Left cardiac atrium (tissue), 4 donors: Measurements from ENCODE around the gene ENOX2. TPM values are rescaled to one million over a fixed set of nuclear protein-coding genes. Genes with fewer than 3 reads are reported as not detected.

Source experiments
- ATAC-seq, 2 donors: fragments of 200-7000 bp; cut with Tn5 transposase; one replicate each; pipeline ENCODE4 v1.9.1; 2020; ENCODE audit warnings: mild to moderate bottlenecking in 2 of 2, moderate library complexity in 2 of 2
- DNase-seq: peaks from one replicate; pipeline ENCODE4 v3.0.0-alpha.2; 2020
- intact Hi-C, 2 donors: fragments of 100-400 bp; cut with DNase I; formaldehyde crosslinking; loops; one replicate each; pipeline versions ENCODE4 v1.14.1 to v1.15.1; 2022 to 2023
- total RNA-seq, 2 donors: library from RNA; stranded (reverse); fragmentation: NEBNext Ultra II Directional; extraction: Animal tissue kit (Norgen Biotek cat#: 25700); gene quantifications; one replicate each; pipeline ENCODE4 v1.2.1, GENCODE V29; 2021
- donor health status: DM: no; HTN: yes; CAD: no.
- donor health status: DM: no; HTN: yes; CAD: no; lungs with severe emphysema.
- donor health status: DM: yes; HTN: yes; CAD: no.
- donor health status: Dilated cardiomyopathy.

The ENOX2 gene
- total RNA-seq, 2 donors from 2014 or later: 13.7 to 15.9 TPM

- intact Hi-C loops: no loop called here
- DNase-seq (no peak), ATAC-seq (no peak)
Measured at GRCh38 chrX:130672214-130672613, 230.8 kb downstream of the ENOX2 start.

GRCh38 chrX:130669233-130669632, 233.8 kb downstream of the ENOX2 start:
- DNase-seq: no peak
- ATAC-seq: no peak
- intact Hi-C loops: no loop called here

- intact Hi-C loops: no loop called here
- ATAC-seq: no peak
- no peak for DNase-seq
Measured at GRCh38 chrX:130665263-130665662, 237.7 kb downstream of the ENOX2 start.

DNA sequence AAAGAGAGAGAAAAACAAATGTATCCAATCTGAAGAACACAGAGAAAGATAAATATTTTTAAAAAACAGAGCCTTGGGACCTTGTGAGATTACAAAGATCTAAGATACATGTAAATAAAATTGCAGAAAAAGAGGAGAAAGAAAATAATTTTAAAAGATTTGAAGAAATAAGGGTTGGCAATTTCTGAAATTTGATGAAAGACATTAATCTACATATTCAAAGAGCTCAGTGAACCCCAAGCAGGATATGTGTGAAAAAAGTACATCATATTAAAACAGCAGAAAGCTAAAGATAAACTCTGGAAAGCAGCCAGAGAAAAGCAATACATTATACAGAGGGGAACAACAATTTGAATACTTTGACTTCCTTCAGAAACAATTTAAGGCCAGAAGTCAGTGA, 244.7 kb downstream of the ENOX2 start:
- ATAC-seq: no peak
- no peak for DNase-seq
- intact Hi-C loops: no loop called here

GRCh38 chrX:130654409-130654950, 248.5 kb downstream of the ENOX2 start:
- intact Hi-C loops: no loop called here
- no peak for DNase-seq
- no peak for ATAC-seq

DNA sequence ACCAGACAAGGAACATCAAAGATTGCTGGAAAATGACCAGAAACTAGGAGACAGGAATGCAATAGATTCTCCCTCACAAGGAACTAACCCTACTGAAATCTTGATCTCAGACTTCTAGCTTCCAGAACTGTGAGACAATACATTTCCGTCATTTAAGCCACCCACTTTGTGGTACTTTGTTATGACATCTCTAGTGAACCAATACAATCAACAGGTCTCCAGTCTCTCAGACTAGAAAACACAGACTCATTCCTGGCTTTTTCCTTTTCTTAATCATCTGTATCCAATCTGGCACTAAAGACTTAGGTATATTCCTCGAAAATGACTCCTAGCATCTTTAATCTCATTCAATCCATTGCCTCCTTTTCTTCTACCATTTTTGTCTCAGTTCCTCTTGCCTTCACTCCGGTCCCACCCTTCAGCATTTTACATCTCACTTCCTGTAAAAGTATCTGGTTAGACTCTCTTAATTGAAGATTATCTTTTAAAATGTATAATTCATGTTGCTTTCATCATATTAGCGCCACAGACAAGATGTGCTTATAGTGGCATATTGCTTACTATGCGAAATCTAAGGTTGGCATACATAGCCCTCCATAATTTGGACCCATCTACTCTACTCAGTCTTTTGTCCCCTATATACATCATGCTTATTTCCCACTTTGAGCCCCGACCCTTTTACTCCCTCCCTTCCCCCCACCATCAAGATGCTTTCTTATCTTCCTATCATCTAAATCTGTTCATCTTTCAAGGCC, 250.0 kb downstream of the ENOX2 start:
- ATAC-seq (no peak), DNase-seq (no peak)
- intact Hi-C loops: no loop called here

- ATAC-seq (no peak), DNase-seq (no peak)
- intact Hi-C loops: no loop called here
Measured at GRCh38 chrX:130649738-130650137, 253.3 kb downstream of the ENOX2 start.

GRCh38 chrX:130647468-130647867, 255.5 kb downstream of the ENOX2 start:
- DNase-seq (no peak), ATAC-seq (no peak)
- intact Hi-C loops: no loop called here

DNA sequence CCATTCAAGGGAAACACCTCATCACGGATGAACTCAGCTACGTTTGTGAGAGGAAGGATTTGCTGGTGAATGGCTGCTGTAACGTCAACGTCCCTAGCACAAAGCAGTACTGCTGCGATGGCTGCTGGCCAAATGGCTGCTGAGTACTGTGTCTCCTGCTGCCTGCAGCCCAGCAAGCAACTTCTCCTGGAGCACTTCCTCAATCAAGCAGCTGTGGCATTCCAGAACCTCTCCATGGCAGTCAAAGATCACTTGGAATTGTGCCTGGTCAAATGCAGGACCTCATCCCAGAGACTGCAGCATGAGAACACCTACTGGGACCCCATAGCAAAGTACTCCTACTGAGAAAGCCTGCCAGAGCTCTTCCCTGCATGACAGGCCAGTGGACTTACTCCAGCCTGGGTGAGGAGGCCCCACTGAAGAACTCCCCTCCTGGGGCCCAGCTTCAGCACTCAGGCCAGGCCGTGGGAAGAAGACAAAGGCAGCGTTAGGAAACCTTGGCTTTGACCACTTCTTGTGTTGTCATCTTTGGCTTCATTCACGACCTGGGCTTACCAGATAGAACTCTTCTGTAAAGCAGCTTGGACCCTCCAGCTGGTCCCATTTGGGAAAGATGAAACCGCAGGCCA, 256.9 kb downstream of the ENOX2 start:
- DNase-seq (peak; percentile 22), ATAC-seq (peak; percentile 38 to 68)
- intact Hi-C loops: no loop called here

DNA sequence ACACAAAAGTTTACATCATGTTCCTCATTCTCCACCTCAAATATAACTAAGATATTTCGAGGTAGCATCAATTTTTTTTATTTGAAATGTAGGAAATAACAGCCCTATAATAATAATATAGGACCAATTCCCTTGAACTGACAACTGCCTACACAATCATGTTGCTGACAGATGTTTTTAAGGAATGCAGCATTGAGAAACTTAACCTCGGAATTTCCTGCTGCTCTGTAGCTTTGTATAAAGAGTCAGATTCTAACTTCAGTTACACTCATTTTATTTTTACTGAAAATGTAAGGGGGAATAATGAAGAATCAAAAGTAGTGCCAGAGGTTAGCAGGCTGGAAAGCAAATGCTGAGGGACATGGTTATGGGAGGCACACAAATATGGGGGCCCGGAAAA, 265.4 kb downstream of the ENOX2 start:
- DNase-seq (no peak), ATAC-seq (no peak)
- intact Hi-C loops: no loop called here

- no peak for DNase-seq
- no peak for ATAC-seq
- intact Hi-C loops: no loop called here
Measured at GRCh38 chrX:130636277-130636676, 266.7 kb downstream of the ENOX2 start.

- ATAC-seq (no peak), DNase-seq (no peak)
- intact Hi-C loops: no loop called here
Measured at GRCh38 chrX:130631011-130631410, 272.0 kb downstream of the ENOX2 start.

DNA sequence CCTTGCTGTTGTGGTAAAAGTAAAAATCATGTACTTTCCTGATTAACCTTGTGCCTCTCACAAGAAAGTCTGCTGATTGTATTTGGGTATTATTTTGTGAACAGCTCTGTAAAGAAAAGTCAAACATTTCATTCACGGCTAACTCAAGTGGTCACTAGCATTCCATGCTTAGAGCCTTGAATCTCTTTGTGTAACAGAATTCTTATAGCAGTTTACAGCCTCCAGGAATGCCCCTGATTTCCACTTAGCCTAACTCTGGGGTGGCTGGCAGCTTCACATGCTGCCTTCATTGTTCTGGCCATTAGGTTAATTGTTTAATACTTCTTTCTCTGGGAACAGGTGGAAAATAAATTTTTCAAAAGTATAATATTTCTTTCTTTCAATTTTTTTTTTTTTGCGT, 274.5 kb downstream of the ENOX2 start:
- no peak for ATAC-seq
- intact Hi-C loops: no loop called here
- DNase-seq: no peak

DNA sequence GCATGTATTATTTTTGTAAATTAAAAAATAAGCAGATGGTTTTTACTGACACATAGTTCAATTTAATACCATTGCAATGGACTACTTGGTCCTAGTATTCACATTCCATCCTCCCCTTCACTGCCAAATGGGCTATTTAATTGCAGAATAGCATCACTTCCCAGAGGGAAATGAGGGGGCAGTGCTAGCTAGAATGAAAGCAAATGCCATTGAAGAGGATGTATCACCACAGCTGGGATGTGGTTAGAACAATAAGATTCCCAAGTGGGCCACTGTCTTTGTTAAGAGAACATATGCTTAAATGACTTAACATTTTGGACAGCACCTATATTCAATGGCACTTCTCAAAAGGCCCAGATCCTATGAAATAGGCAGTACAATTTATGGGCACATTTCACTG, 276.5 kb downstream of the ENOX2 start:
- intact Hi-C loops: no loop called here
- no peak for ATAC-seq

DNA sequence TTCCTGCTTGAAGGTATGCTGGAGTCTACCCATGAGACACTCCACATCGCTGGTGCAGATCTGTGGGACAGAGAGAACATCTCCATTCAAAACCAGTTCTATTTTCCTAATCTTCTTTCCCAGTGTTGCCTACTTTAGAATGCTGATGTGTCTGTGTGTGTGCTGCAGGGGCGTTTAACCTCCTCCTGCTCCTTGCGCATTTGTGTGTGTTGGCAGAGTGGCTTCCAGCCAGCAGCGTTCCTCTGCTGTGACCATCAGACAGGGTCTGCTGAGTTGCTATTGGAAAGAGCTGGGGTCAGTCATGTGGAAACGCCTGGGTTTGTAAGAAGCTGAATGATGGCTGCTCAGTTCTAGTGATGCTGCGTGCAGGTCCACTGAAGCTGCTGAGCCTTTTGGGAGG, 277.6 kb downstream of the ENOX2 start:
- no peak for ATAC-seq
- intact Hi-C loops: no loop called here
- DNase-seq: no peak

More for the DNA sequence above, 276.5 kb downstream of the ENOX2 start:
- no peak for DNase-seq

GRCh38 chrX:130623518-130623917, 279.5 kb downstream of the ENOX2 start:
- intact Hi-C loops: no loop called here
- DNase-seq (no peak), ATAC-seq (no peak)

DNA sequence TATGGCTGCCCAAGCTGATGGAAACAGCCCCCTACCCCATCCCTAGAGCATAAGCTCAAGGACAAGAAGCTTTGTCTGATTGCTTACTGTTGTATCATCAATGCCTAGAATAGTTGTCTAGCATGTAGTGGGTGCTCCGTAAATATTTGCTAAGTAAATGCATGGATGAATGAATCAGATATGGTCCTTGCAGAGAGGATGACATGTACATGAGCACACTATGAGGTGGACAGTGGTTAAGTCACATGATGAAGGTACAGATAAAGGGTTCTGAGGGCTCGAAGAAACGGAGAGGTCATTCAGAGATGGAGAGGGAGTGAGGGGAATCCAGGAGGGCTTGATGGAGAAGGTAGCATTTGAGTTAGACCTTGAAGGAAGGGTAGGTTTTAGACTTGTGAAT, 287.1 kb downstream of the ENOX2 start:
- intact Hi-C loops: no loop called here
- no peak for DNase-seq
- no peak for ATAC-seq

DNA sequence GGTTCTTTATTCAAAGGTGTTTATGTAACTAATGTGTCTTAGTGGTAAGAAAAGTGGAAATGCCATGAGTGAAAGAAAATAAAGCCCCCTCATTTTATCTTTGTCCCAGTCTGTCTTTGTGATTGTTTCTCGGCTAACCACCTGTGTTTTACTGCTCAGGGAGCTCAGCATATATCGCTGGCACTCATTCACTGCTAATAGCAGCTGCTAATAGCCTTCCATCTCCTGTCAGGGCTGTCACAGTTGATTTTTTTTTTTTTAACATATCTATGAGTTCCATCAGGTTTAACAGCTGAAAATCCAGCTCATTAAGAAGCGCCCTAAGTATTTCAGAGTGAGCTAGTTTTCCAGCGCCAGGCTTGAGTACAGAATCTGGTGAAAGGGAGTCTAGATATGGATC, 295.6 kb downstream of the ENOX2 start:
- intact Hi-C loops: no loop called here

DNA sequence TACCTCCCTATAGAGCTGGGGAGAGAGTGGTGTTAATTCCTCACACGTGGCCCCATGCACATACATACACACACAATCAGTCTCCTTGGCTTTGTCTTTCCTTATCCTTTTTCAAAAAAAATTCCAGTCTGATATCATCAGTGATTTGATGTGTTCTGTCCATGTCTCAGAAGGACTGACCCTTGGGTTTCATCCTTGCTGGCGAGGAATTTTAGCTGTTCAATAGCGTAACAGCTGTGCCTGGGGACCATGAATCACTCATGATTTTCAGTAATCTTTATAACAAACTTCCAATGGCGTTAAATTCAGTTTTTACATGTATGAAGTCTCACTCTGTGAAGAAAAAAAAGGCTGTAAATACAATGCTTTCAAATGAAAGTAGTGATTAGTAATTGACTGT, 296.6 kb downstream of the ENOX2 start:
- DNase-seq (no peak), ATAC-seq (no peak)
- intact Hi-C loops: no loop called here

More for the DNA sequence above, 295.6 kb downstream of the ENOX2 start:
- no peak for ATAC-seq
- no peak for DNase-seq

DNA sequence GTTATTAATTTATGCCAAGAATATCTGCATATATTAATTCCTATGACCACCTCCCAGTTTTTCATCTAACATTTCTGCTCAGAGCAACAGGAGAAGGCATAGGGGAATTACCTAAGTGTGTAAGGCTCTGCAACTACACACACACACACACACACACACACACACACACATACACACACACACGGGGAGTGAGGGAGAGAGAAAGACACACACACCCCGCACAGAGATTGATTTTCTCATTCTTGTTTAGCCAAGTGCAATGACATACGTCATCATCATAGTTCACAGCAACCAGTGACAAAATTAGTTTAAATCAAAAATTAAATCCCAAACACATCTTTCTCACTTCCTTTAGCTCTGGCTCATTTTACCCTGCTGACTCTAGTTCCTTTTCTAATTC, 298.1 kb downstream of the ENOX2 start:
- no peak for DNase-seq
- no peak for ATAC-seq
- intact Hi-C loops: no loop called here

DNA sequence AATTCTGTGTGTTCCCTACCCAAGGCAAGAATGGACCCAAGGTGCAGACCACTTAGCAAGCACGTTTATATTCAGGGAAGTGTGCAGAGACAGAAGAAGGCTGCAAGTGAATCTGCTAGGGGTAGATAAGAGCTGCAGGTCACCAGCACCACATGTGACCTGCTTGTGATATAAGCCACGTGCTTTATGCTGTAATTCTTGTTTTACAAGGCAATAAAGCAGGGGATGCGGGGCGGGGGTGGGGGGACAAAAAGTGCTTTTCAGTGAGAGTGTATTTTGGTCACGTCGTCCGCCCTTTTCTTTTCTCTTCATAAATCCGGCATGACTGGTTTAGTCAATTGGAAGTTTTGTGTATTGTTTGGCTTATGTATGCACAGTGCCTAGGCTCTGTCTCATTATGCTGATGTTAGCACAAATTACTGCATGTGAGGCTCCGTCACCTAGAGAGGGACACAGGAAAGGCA, 308.5 kb downstream of the ENOX2 start:
- DNase-seq: no peak
- ATAC-seq: no peak
- intact Hi-C loops: no loop called here
